ENCODE data around the gene WHAMM.

The WHAMM gene

DNA sequence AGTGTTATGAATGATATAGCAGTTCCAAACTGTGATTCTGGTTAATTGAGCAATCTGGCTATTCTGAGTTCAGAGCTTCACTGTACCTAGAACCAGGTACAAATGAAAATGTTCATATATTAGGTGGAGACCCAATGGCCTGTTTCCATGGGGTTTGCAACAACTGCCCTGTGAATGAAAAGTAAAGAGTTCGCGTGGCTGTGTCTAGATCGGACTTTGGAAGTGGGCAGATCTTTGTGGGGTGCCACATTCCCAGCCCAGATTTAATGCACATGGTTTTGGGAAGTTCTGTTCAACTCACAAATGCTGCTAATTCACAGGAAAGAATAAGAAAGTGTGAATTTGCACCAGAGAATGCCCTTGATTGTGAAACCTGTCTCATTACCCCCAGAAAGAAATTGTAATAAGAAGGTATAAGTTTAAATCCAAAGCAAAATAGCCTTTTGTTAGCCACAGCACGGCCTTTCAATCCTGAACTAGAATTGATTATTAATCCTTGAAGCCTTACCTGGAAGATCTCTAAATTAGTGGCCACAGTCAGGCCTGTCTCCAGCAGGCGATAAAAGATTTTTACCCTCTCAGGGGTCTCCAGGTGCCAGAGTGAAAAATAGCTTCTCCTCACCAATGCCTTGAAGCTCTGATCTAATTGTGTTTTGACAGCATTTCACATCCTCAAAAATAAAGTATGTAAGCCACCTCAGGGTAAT is 22.6 kb downstream of the WHAMM start:
- H3K27me3 ChIP-seq (ENCODE audit: insufficient read depth, insufficient read length), result no peaks in the 10 kb centered on the region
- no peak overlapping the region for H3K4me3 ChIP-seq (ENCODE audit: insufficient read length, low read depth)
- no peak for DNase-seq (ENCODE audit: low read depth, low spot score)
- peaks cover 88% of the 10 kb centered on the region for H3K36me3 ChIP-seq (ENCODE audit: insufficient read depth, insufficient read length, low read length)
- no peak overlapping the region for H3K9ac ChIP-seq (ENCODE audit: insufficient read length, low read depth)
- no peaks in the 10 kb centered on the region for H3K9me3 ChIP-seq (ENCODE audit: insufficient read depth, low read length)
- TF ChIP-seq SUZ12 (IDR thresholded peaks at IDR 0.05; ENCODE audit: extremely low read depth, insufficient read depth, insufficient read length), result no peak
- no peak for TF ChIP-seq ZNF274 (IDR thresholded peaks at IDR 0.05; ENCODE audit: low read depth, low read length)
- TF ChIP-seq YY1 (IDR thresholded peaks at IDR 0.05; ENCODE audit: insufficient read depth, insufficient read length), result no peak
- H3K4me1 ChIP-seq (ENCODE audit: insufficient read depth, insufficient read length), result no peaks in the 10 kb centered on the region

DNA sequence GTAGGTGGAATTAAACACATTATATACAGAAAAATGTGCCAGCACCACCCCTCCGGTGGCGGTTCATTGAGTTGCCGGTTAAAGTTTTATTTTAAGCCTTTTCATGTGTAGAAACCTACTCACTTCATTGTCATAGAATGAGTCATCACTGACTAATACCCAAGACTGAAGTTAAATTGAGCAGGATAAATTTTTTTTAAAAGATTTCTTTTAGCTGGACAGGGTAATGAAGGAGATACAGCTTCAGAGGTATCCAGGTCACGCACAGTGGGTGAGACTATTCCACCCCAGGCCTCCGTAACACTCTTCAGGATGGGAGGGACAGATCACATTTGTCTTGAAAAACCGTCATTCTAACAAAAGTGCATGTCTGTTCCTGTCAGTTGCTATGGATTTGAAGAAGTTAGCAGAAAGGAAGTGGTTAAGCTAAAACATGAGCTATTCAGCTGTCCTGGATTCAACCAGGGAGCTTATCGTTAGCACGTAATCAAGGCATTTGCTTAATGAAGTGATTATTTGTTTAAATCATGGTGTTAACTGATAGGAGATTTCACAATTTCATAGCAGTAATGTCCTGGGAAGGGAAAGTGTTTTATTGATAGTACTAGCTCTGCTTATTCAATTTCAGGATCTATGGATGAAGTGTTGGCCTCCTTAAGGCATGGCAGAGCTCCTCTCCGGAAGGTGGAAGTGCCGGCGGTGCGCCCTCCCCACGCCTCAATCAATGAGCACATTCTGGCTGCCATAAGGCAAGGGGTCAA is 23.4 kb downstream of the WHAMM start:
- H3K36me3 ChIP-seq (ENCODE audit: insufficient read depth, insufficient read length, low read length), result peaks cover 88% of the 10 kb centered on the region
- H3K9me3 ChIP-seq (ENCODE audit: insufficient read depth, low read length), result no peaks in the 10 kb centered on the region
- H3K9ac ChIP-seq (ENCODE audit: insufficient read length, low read depth), result no peak overlapping the region
- H3K4me3 ChIP-seq (ENCODE audit: insufficient read length, low read depth), result no peak overlapping the region
- no peaks in the 10 kb centered on the region for H3K27me3 ChIP-seq (ENCODE audit: insufficient read depth, insufficient read length)
- no peak for DNase-seq (ENCODE audit: low read depth, low spot score)
- no peak for TF ChIP-seq YY1 (IDR thresholded peaks at IDR 0.05; ENCODE audit: insufficient read depth, insufficient read length)
- no peak for TF ChIP-seq ZNF274 (IDR thresholded peaks at IDR 0.05; ENCODE audit: low read depth, low read length)
- TF ChIP-seq SUZ12 (IDR thresholded peaks at IDR 0.05; ENCODE audit: extremely low read depth, insufficient read depth, insufficient read length), result no peak
- H3K4me1 ChIP-seq (ENCODE audit: insufficient read depth, insufficient read length), result no peaks in the 10 kb centered on the region

GRCh38 chr15:82833362-82833682 is 23.9 kb downstream of the WHAMM start:
- Histone ChIP-seq H3K9ac (ENCODE audit: insufficient read length, low read depth) (no peak overlapping the region), H3K27me3 (ENCODE audit: insufficient read depth, insufficient read length) (no peaks in the 10 kb centered on the region), H3K4me1 (ENCODE audit: insufficient read depth, insufficient read length) (no peaks in the 10 kb centered on the region), H3K9me3 (ENCODE audit: insufficient read depth, low read length) (no peaks in the 10 kb centered on the region), H3K4me3 (ENCODE audit: insufficient read length, low read depth) (no peak overlapping the region), H3K36me3 (ENCODE audit: insufficient read depth, insufficient read length, low read length) (peaks cover 88% of the 10 kb centered on the region)
- DNase-seq (ENCODE audit: low read depth, low spot score), result no peak
- no peak for TF ChIP-seq SUZ12 (IDR thresholded peaks at IDR 0.05; ENCODE audit: extremely low read depth, insufficient read depth, insufficient read length)
- TF ChIP-seq YY1 (IDR thresholded peaks at IDR 0.05; ENCODE audit: insufficient read depth, insufficient read length), result no peak
- no peak for TF ChIP-seq ZNF274 (IDR thresholded peaks at IDR 0.05; ENCODE audit: low read depth, low read length)

DNA sequence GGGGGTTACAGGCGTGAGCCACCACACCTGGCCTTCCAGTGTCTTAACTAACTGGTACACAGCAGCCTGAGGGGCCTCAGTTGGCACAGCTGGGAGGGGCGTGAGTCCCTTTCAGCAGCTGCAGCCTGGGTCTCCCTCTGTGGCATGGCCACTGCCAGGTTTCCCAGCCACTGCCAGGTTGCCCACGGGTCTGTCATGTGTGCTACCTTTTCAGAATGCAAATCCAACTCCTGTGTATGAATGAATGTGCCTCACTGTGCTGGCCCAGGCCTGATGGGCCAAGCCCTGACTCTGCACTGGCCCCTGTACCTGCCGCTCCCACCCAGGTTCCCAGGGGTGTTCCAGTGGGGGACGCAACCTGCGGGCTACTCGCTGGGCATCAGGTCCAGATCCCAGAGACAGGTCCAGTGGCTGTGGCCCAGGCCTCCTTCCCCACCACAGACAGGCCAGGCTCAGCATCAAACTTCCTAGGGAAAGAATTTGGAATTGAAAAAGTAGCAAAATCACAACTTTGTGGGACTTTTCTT is 26.0 kb downstream of the WHAMM start:
- Histone ChIP-seq H3K9ac (ENCODE audit: insufficient read length, low read depth) (no peak overlapping the region), H3K4me3 (ENCODE audit: insufficient read length, low read depth) (no peak overlapping the region), H3K27me3 (ENCODE audit: insufficient read depth, insufficient read length) (no peaks in the 10 kb centered on the region), H3K9me3 (ENCODE audit: insufficient read depth, low read length) (no peaks in the 10 kb centered on the region), H3K36me3 (ENCODE audit: insufficient read depth, insufficient read length, low read length) (peaks cover 73% of the 10 kb centered on the region), H3K4me1 (ENCODE audit: insufficient read depth, insufficient read length) (no peaks in the 10 kb centered on the region)
- TF ChIP-seq YY1 (IDR thresholded peaks at IDR 0.05; ENCODE audit: insufficient read depth, insufficient read length) (no peak), SUZ12 (IDR thresholded peaks at IDR 0.05; ENCODE audit: extremely low read depth, insufficient read depth, insufficient read length) (no peak), ZNF274 (IDR thresholded peaks at IDR 0.05; ENCODE audit: low read depth, low read length) (no peak)
- DNase-seq (ENCODE audit: low read depth, low spot score), result no peak

GRCh38 chr15:82838096-82838735 is 28.8 kb downstream of the WHAMM start:
- H3K4me3 ChIP-seq (ENCODE audit: insufficient read length, low read depth), result no peak overlapping the region
- no peaks in the 10 kb centered on the region for H3K27me3 ChIP-seq (ENCODE audit: insufficient read depth, insufficient read length)
- H3K9me3 ChIP-seq (ENCODE audit: insufficient read depth, low read length), result no peaks in the 10 kb centered on the region
- H3K36me3 ChIP-seq (ENCODE audit: insufficient read depth, insufficient read length, low read length), result peaks cover 52% of the 10 kb centered on the region
- no peak for DNase-seq (ENCODE audit: low read depth, low spot score)
- no peak for TF ChIP-seq ZNF274 (IDR thresholded peaks at IDR 0.05; ENCODE audit: low read depth, low read length)
- no peak for TF ChIP-seq SUZ12 (IDR thresholded peaks at IDR 0.05; ENCODE audit: extremely low read depth, insufficient read depth, insufficient read length)
- no peak for TF ChIP-seq YY1 (IDR thresholded peaks at IDR 0.05; ENCODE audit: insufficient read depth, insufficient read length)
- H3K4me1 ChIP-seq (ENCODE audit: insufficient read depth, insufficient read length), result no peaks in the 10 kb centered on the region
- H3K9ac ChIP-seq (ENCODE audit: insufficient read length, low read depth), result no peak overlapping the region

- H3K9me3 ChIP-seq (ENCODE audit: insufficient read depth, low read length), result no peaks in the 10 kb centered on the region
- H3K9ac ChIP-seq (ENCODE audit: insufficient read length, low read depth), result no peak overlapping the region
- peaks cover 44% of the 10 kb centered on the region for H3K36me3 ChIP-seq (ENCODE audit: insufficient read depth, insufficient read length, low read length)
- H3K4me3 ChIP-seq (ENCODE audit: insufficient read length, low read depth), result no peak overlapping the region
- no peaks in the 10 kb centered on the region for H3K4me1 ChIP-seq (ENCODE audit: insufficient read depth, insufficient read length)
- TF ChIP-seq ZNF274 (IDR thresholded peaks at IDR 0.05; ENCODE audit: low read depth, low read length) (no peak), SUZ12 (IDR thresholded peaks at IDR 0.05; ENCODE audit: extremely low read depth, insufficient read depth, insufficient read length) (no peak), YY1 (IDR thresholded peaks at IDR 0.05; ENCODE audit: insufficient read depth, insufficient read length) (no peak)
- no peak for DNase-seq (ENCODE audit: low read depth, low spot score)
- no peaks in the 10 kb centered on the region for H3K27me3 ChIP-seq (ENCODE audit: insufficient read depth, insufficient read length)
Measured at GRCh38 chr15:82839136-82839535, 29.7 kb downstream of the WHAMM start.

DNA sequence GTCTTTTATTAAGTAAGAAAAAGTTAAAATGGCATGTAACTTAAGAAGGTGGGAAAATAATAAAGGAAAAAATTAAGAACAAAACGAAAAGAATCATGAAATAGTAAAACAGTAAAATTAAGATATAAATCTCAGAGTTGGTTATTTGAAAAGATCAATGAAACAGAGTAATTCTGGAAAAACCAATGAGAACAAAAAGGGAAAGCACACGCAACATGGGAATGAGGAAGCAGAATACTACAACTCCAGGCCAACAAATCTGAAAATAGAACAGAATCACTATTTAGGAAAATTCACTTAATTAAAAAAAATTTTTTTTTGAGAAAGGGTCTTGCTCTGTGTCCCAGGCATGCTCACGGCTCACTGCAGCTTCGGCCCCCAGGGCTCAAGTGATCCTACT is 30.7 kb downstream of the WHAMM start:
- Histone ChIP-seq H3K4me1 (ENCODE audit: insufficient read depth, insufficient read length) (no peaks in the 10 kb centered on the region), H3K27me3 (ENCODE audit: insufficient read depth, insufficient read length) (no peaks in the 10 kb centered on the region), H3K9me3 (ENCODE audit: insufficient read depth, low read length) (no peaks in the 10 kb centered on the region), H3K36me3 (ENCODE audit: insufficient read depth, insufficient read length, low read length) (peaks cover 35% of the 10 kb centered on the region), H3K9ac (ENCODE audit: insufficient read length, low read depth) (no peak overlapping the region), H3K4me3 (ENCODE audit: insufficient read length, low read depth) (no peak overlapping the region)
- no peak for DNase-seq (ENCODE audit: low read depth, low spot score)
- no peak for TF ChIP-seq YY1 (IDR thresholded peaks at IDR 0.05; ENCODE audit: insufficient read depth, insufficient read length)
- TF ChIP-seq SUZ12 (IDR thresholded peaks at IDR 0.05; ENCODE audit: extremely low read depth, insufficient read depth, insufficient read length), result no peak
- no peak for TF ChIP-seq ZNF274 (IDR thresholded peaks at IDR 0.05; ENCODE audit: low read depth, low read length)

All from NT2/D1 (cell line).